H1 (cell line): ENCODE measurements around the gene PLEKHM3. TPM values are rescaled to one million over a fixed set of nuclear protein-coding genes. Genes with fewer than 3 reads are reported as not detected.

ENCODE experiments used
- CTCF ChIA-PET: fragments of 300-600 bp; sonication (Branson Sonifier 250); formaldehyde crosslinking; loops from one replicate; lab custom pipeline; 2021; ENCODE audit not compliant: partially characterized antibody; lab: Charles Lee
- POLR2A ChIA-PET: fragments of 300-600 bp; sonication (Branson Sonifier 250); formaldehyde crosslinking; loops from one replicate; lab custom pipeline; 2021; ENCODE audit warnings: inconsistent platforms; ENCODE audit not compliant: partially characterized antibody; lab: Charles Lee
- DNase-seq, 2 experiments: peaks; one replicate each; pipeline versions ENCODE4 v3.0.0 to v3.0.0-alpha.2; 2010 to 2022; ENCODE audit warnings: low spot score in 2 of 2, low read depth in 1 of 2, mixed read lengths in 1 of 2
- FAIRE-seq: peaks from 2 replicates; lab custom pipeline; 2011; peaks lifted over from hg19 to GRCh38; lab: Jason Lieb, UNC
- H2AFZ ChIP-seq: 2 replicates; pipeline ENCODE4 v1.8.1; 2012; ENCODE audit warnings: low read length, inconsistent platforms
- H2AK5ac ChIP-seq: 2 replicates; pipeline ENCODE4 v1.6.1; 2013; ENCODE audit warnings: low read depth, low read length
- H2BK120ac ChIP-seq: replicated peaks from 2 replicates; pipeline ENCODE3; 2013; ENCODE audit warnings: low read depth, low read length, inconsistent platforms
- H2BK12ac ChIP-seq: 2 replicates; pipeline ENCODE4 v1.6.1; 2013; ENCODE audit warnings: low read depth, low read length
- H2BK15ac ChIP-seq: 2 replicates; pipeline ENCODE4 v1.6.1; 2013; ENCODE audit warnings: low read length
- H2BK20ac ChIP-seq: 2 replicates; pipeline ENCODE4 v1.6.1; 2013; ENCODE audit warnings: low read length
- H2BK5ac ChIP-seq: 2 replicates; pipeline ENCODE4 v1.6.1; 2013; ENCODE audit warnings: low read depth, low read length
- H3K14ac ChIP-seq: 2 replicates; pipeline ENCODE4 v1.6.1; 2013; ENCODE audit warnings: inconsistent platforms; ENCODE audit not compliant: insufficient read length
- H3K18ac ChIP-seq: 2 replicates; pipeline ENCODE4 v1.6.1; 2013; ENCODE audit warnings: low read length; ENCODE audit errors: extremely low read depth
- H3K23ac ChIP-seq: 2 replicates; pipeline ENCODE4 v1.6.1; 2013; ENCODE audit warnings: inconsistent platforms; ENCODE audit not compliant: insufficient read length
- H3K23me2 ChIP-seq: 2 replicates; pipeline ENCODE4 v1.6.1; 2013; ENCODE audit warnings: low read depth, low read length
- H3K27ac ChIP-seq: 2 replicates; pipeline ENCODE4 v1.6.1; 2011; ENCODE audit warnings: low read depth, low read length, inconsistent platforms
- H3K27me3 ChIP-seq, 4 experiments: replicated peaks in 1 of 4; 1 replicate in 1 of 4; 2 replicates in 3 of 4; pipeline versions ENCODE4 v1.6.1 to v1.8.1; 2011 to 2013; ENCODE audit warnings: low read length in 3 of 4, mild to moderate bottlenecking in 3 of 4, inconsistent platforms in 2 of 4, mixed read lengths in 2 of 4, moderate library complexity in 1 of 4; ENCODE audit not compliant: control insufficient read depth in 3 of 4, insufficient read depth in 3 of 4; ENCODE audit errors: extremely low read depth in 1 of 4
- H3K36me3 ChIP-seq, 4 experiments: 2 replicates each; pipeline versions ENCODE4 v1.6.1 to v1.8.1; 2011 to 2013; ENCODE audit warnings: mild to moderate bottlenecking in 4 of 4, low read length in 3 of 4, moderate library complexity in 2 of 4, control low read depth in 1 of 4, inconsistent platforms in 1 of 4; ENCODE audit not compliant: insufficient read depth in 4 of 4, control insufficient read depth in 2 of 4
- H3K4ac ChIP-seq: replicated peaks from 2 replicates; pipeline ENCODE3; 2013; ENCODE audit warnings: low read length, low read depth, mixed read lengths, inconsistent platforms; ENCODE audit not compliant: insufficient read length
- H3K4me1 ChIP-seq, 4 experiments: replicated peaks in 1 of 4; 1 replicate in 1 of 4; 2 replicates in 3 of 4; pipeline versions ENCODE4 v1.6.1 to v1.8.1; 2011 to 2013; ENCODE audit warnings: low read length in 3 of 4, inconsistent platforms in 2 of 4, mixed read lengths in 1 of 4; ENCODE audit not compliant: insufficient read depth in 4 of 4, control insufficient read depth in 3 of 4
- H3K4me2 ChIP-seq, 2 experiments: 2 replicates each; pipeline versions ENCODE4 v1.6.1 to v1.8.1; 2011 to 2013; ENCODE audit warnings: low read depth in 2 of 2, low read length in 2 of 2, control low read depth in 1 of 2, inconsistent platforms in 1 of 2, mild to moderate bottlenecking in 1 of 2; ENCODE audit not compliant: insufficient read depth in 1 of 2
- H3K4me3 ChIP-seq, 4 experiments: fragments of 200-600, 300-600 bp in 1 of 4; sonication (generic), shearing (Covaris generic), sonication (Bioruptor Twin) in 1 of 4; 2 replicates each; pipeline versions ENCODE4 v1.5.1 to v1.8.1; 2011 to 2016; ENCODE audit warnings: low read length in 4 of 4, low read depth in 3 of 4, control low read depth in 2 of 4, inconsistent platforms in 2 of 4, mild to moderate bottlenecking in 2 of 4, mixed read lengths in 1 of 4, moderate library complexity in 1 of 4; ENCODE audit not compliant: insufficient read depth in 2 of 4; ENCODE audit errors: extremely low read depth in 1 of 4
- H3K56ac ChIP-seq: replicated peaks from 2 replicates; pipeline ENCODE3; 2013; ENCODE audit warnings: low read depth, mild to moderate bottlenecking, mixed read lengths, low read length, inconsistent platforms; ENCODE audit not compliant: insufficient read length
- H3K79me1 ChIP-seq: 2 replicates; pipeline ENCODE4 v1.6.1; 2013; ENCODE audit warnings: low read depth, low read length, control low read depth
- H3K79me2 ChIP-seq, 2 experiments: 2 replicates each; pipeline versions ENCODE4 v1.6.1 to v1.8.1; 2012 to 2013; ENCODE audit warnings: low read length in 2 of 2, mild to moderate bottlenecking in 2 of 2, inconsistent platforms in 1 of 2; ENCODE audit not compliant: insufficient read depth in 2 of 2, control insufficient read depth in 1 of 2
- H3K9ac ChIP-seq, 4 experiments: replicated peaks in 1 of 4; 1 replicate in 1 of 4; 2 replicates in 3 of 4; pipeline versions ENCODE4 v1.6.1 to v1.8.1; 2011 to 2013; ENCODE audit warnings: low read depth in 3 of 4, low read length in 3 of 4, control low read depth in 2 of 4, mild to moderate bottlenecking in 2 of 4, moderate library complexity in 2 of 4, inconsistent platforms in 1 of 4; ENCODE audit errors: extremely low read depth in 1 of 4
- H3K9me3 ChIP-seq, 2 experiments: 2 replicates each; pipeline versions ENCODE4 v1.6.1 to v1.8.1; 2012 to 2013; ENCODE audit warnings: mild to moderate bottlenecking in 2 of 2, moderate library complexity in 2 of 2, control low read depth in 1 of 2, inconsistent platforms in 1 of 2, low read depth in 1 of 2, low read length in 1 of 2, mixed read lengths in 1 of 2; ENCODE audit not compliant: insufficient read depth in 2 of 2
- H4K20me1 ChIP-seq, 2 experiments: replicated peaks in 1 of 2; 2 replicates each; pipeline versions ENCODE3 to v1.8.1; 2011 to 2013; ENCODE audit warnings: inconsistent platforms in 2 of 2, low read length in 2 of 2, mild to moderate bottlenecking in 1 of 2; ENCODE audit not compliant: insufficient read depth in 2 of 2, control insufficient read depth in 1 of 2
- H4K5ac ChIP-seq: 2 replicates; pipeline ENCODE4 v1.6.1; 2013; ENCODE audit warnings: low read length, low read depth, mixed read lengths, inconsistent platforms; ENCODE audit not compliant: insufficient read length
- H4K8ac ChIP-seq: 2 replicates; pipeline ENCODE4 v1.8.0; 2013; ENCODE audit warnings: mild to moderate bottlenecking, moderate library complexity, low read length, inconsistent platforms; ENCODE audit not compliant: insufficient read depth; ENCODE audit errors: extremely low read depth
- H4K91ac ChIP-seq: replicated peaks from 2 replicates; pipeline ENCODE3; 2013; ENCODE audit warnings: low read length, mixed read lengths, inconsistent platforms; ENCODE audit not compliant: insufficient read length
- BACH1 ChIP-seq: IDR thresholded peaks from 2 replicates; pipeline ENCODE4 v1.6.1; 2012; ENCODE audit warnings: low read length, improper control_type of control experiment
- CHD1 ChIP-seq: IDR thresholded peaks from 2 replicates; pipeline ENCODE4 v1.6.1; 2012; ENCODE audit warnings: low read depth, low read length, improper control_type of control experiment
- EZH2 ChIP-seq: fragments of 200-600 bp; sonication (generic); IDR thresholded peaks from 2 replicates; pipeline ENCODE4 v1.7.1; 2012; ENCODE audit warnings: low read depth, mild to moderate bottlenecking, moderate library complexity, low read length, inconsistent platforms; ENCODE audit not compliant: severe bottlenecking
- KDM5A ChIP-seq: fragments of 200-600 bp; IDR thresholded peaks from 2 replicates; pipeline ENCODE4 v1.7.1; 2012; ENCODE audit warnings: mild to moderate bottlenecking, low read length, inconsistent platforms, mixed read lengths
- POU5F1 ChIP-seq: IDR thresholded peaks from 2 replicates; pipeline ENCODE4 v1.6.1; 2011; ENCODE audit warnings: low read depth, mild to moderate bottlenecking, low read length, moderate library complexity
- RNF2 ChIP-seq: fragments of 200-900, 300-1000 bp; sonication (generic); IDR thresholded peaks from 2 replicates; pipeline ENCODE4 v1.7.1; 2016; ENCODE audit warnings: borderline replicate concordance, low read depth, mild to moderate bottlenecking, antibody characterized with exemption, low read length; ENCODE audit not compliant: poor library complexity, severe bottlenecking; ENCODE audit errors: missing control alignments
- SRF ChIP-seq: IDR thresholded peaks from 2 replicates; pipeline ENCODE4 v1.6.1; 2011; ENCODE audit warnings: mild to moderate bottlenecking, low read depth, low read length, moderate library complexity
- TBP ChIP-seq: IDR thresholded peaks from 2 replicates; pipeline ENCODE4 v1.6.1; 2011; ENCODE audit warnings: low read depth, low read length, improper control_type of control experiment
- WGBS, 2 experiments: shearing (Covaris generic) in 1 of 2; methylation state at CpG; one replicate each; pipeline versions ENCODE4 v1.1.6 to v1.1.7; 2013 to 2015; ENCODE audit warnings: low lambda C conversion rate in 2 of 2, mixed read lengths in 2 of 2, inconsistent platforms in 1 of 2, low coverage in 1 of 2, missing lambda C conversion rate in 1 of 2; ENCODE audit not compliant: insufficient replicate concordance in 2 of 2, insufficient coverage in 1 of 2, insufficient read length in 1 of 2; ENCODE audit errors: extremely low coverage in 1 of 2, missing lambda C conversion rate in 1 of 2; 5-methylcytosine and 5-hydroxymethylcytosine counted together
- polyA plus RNA-seq, 7 experiments: library from polyadenylated mRNA; depleted of rRNA in 3 of 7; stranded (reverse) in 5 of 7; unstranded in 2 of 7; fragments of >200 nt in 5 of 7; fragments of 200-250 nt in 2 of 7; gene quantifications; 1 replicate in 5 of 7; 2 replicates in 1 of 7; 4 replicates in 1 of 7; pipeline versions ENCODE4 v1.2.1 to v1.2.3, GENCODE V29; 2011 to 2013; ENCODE audit warnings: missing spikeins in 2 of 7, mixed read lengths in 2 of 7
- total RNA-seq: library from RNA; stranded (reverse); fragmentation: NEBNext Ultra II Directional; extraction: Animal tissue kit (Norgen Biotek cat#: 25700); gene quantifications from 2 replicates; pipeline ENCODE4 v1.2.1, GENCODE V29; 2021

The PLEKHM3 gene
- total and polyA plus RNA-seq, 2 of the 8 experiments (the other 6 are each of a cell fraction or from before 2014, with no cell fraction given): 2.3 to 5.8 TPM

- TF ChIP-seq BACH1: no peak
- no peak for TF ChIP-seq KDM5A
- no peak for TF ChIP-seq TBP
- TF ChIP-seq RNF2: no peak
- no peak for TF ChIP-seq POU5F1
- TF ChIP-seq EZH2: no peak
- TF ChIP-seq SRF: no peak
- TF ChIP-seq CHD1: no peak
- H3K14ac ChIP-seq: no peak overlapping the region
- H4K20me1 ChIP-seq: no peaks in the 10 kb centered on the region
- no peaks in the 10 kb centered on the region for H3K79me2 ChIP-seq
- H3K23me2 ChIP-seq: no peaks in the 10 kb centered on the region
- no peak overlapping the region for H3K9ac ChIP-seq
- H2BK5ac ChIP-seq: no peak overlapping the region
- H4K91ac ChIP-seq: no peak overlapping the region
- CTCF ChIA-PET: interaction anchor here (0.8 to 3.0 kb wide), 9 partner anchors 9 to 201 kb away, joined by 3 to 14 read pairs (median 5); no protein-coding TSS in a partner anchor
- H4K8ac ChIP-seq: no peak overlapping the region
- no peak overlapping the region for H2BK15ac ChIP-seq
- no peak overlapping the region for H3K4ac ChIP-seq
- H3K56ac ChIP-seq: no peak overlapping the region
- H3K4me3 ChIP-seq: no peak overlapping the region
- no peak overlapping the region for H2BK120ac ChIP-seq
- H3K27me3 ChIP-seq: no peaks in the 10 kb centered on the region
- no peak overlapping the region for H2BK20ac ChIP-seq
- H4K5ac ChIP-seq: no peak overlapping the region
- POLR2A ChIA-PET: interaction anchor here (0.9 kb wide), 1 partner anchor 9 kb away, joined by 4 read pairs; no protein-coding TSS in a partner anchor
- FAIRE-seq (no peak), DNase-seq (no peak)
- H3K4me2 ChIP-seq: no peak overlapping the region
- H3K9me3 ChIP-seq: no peaks in the 10 kb centered on the region
- H2AFZ ChIP-seq: no peak overlapping the region
- no peak overlapping the region for H2BK12ac ChIP-seq
- H3K36me3 ChIP-seq: no peaks in the 10 kb centered on the region
- 93% methylated on average over 4 of the region's 4 CpGs; no CpG with 5 or more reads in 1 of the 2 experiments for whole genome bisulfite sequencing, 2 experiments
- no peak overlapping the region for H3K18ac ChIP-seq
- H2AK5ac ChIP-seq: no peak overlapping the region
- H3K79me1 ChIP-seq: no peaks in the 10 kb centered on the region
- no peaks in the 10 kb centered on the region; a peak in 2 of 7 replicates for H3K4me1 ChIP-seq
- no peak overlapping the region for H3K23ac ChIP-seq
- H3K27ac ChIP-seq: no peak overlapping the region
These were observed 154.5 kb downstream of the PLEKHM3 start for GRCh38 chr2:207870814-207871213.
